OCI-LY7 (cell line): ENCODE data around the gene LIFR.

Experiments
- CTCF ChIP-seq: fragments of 200-600 bp; sonication (generic); conservative IDR thresholded peaks from 2 replicates; pipeline ENCODE4 v1.5.1; 2014; ENCODE audit warnings: mild to moderate bottlenecking, antibody characterized with exemption, low read length, moderate library complexity, mixed read lengths
- EZH2phosphoT487 ChIP-seq: fragments of 200-600 bp; sonication (generic); IDR thresholded peaks from 2 replicates; pipeline ENCODE4 v1.6.1; 2018; ENCODE audit warnings: low read depth, borderline replicate concordance, mild to moderate bottlenecking, mixed run types, antibody characterized with exemption, low read length, moderate library complexity, mixed read lengths

DNA sequence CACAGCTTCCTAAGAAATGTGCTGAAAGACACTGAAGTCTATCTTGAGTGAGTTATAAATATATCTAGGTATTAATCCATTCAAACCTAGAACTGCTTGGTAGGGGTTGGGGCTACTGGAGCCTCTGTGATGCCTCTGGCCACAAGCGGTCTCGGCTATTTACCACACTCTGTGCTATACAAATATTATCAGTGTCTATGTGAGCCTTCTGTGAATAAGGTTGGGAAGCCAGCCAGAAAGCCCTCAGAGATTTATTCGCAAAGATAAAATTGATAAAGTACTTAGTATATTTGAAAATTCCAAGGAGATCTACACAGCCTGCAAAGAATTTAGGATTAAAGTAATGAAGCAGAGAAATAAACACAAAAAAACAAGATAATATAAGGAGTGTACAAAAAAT, 41.4 kb downstream of the LIFR start:
- no peak for TF ChIP-seq CTCF
- no peak for TF ChIP-seq EZH2phosphoT487
